ENCODE results near the gene ZNF440. TPM values are rescaled to one million over a fixed set of nuclear protein-coding genes. Genes with fewer than 3 reads are reported as not detected.
A peak's percentile ranks its signal among the peaks of the same experiment; 100 is the strongest.
"Not testable (repeated sequence)": the region's sequence is repeated elsewhere in the genome, so short reads cannot be mapped to it uniquely, and the experiment has no call there.

ZNF440 gene
- 3.4 TPM for polyA plus RNA-seq (2012; ENCODE audit: insufficient read depth, insufficient read length)

GRCh38 chr19:11814029-11814699 is at the start of gene ZNF440:
ZNF440 (plus strand) TSS chr19:11814273; CDS start chr19:11814448, 175 bp downstream.
- peak within 1 kb of the TSS; percentile 95 for H3K4me3 ChIP-seq (ENCODE audit: low read length)
- DNase-seq (ENCODE audit: low read depth, low spot score): peak; percentile 78

- DNase-seq (ENCODE audit: low read depth, low spot score): no peak
- no peak within 1 kb of the TSS for H3K4me3 ChIP-seq (ENCODE audit: low read length)
Observed at GRCh38 chr19:11766597-11767591, 47.2 kb upstream of the ZNF440 start, which contains the start of gene ZNF441. ZNF441 (plus strand) TSS chr19:11767000; CDS start chr19:11767194, 194 bp downstream.

GRCh38 chr19:11767633-11768133 is 46.4 kb upstream of the ZNF440 start:
- no peak for DNase-seq (ENCODE audit: low read depth, low spot score)

GRCh38 chr19:11769995-11770394 is 44.1 kb upstream of the ZNF440 start:
- no peak for DNase-seq (ENCODE audit: low read depth, low spot score)
- no peak overlapping the region for H3K4me3 ChIP-seq (ENCODE audit: low read length)

More at GRCh38 chr19:11767633-11768133, 46.4 kb upstream of the ZNF440 start:
- no peak overlapping the region for H3K4me3 ChIP-seq (ENCODE audit: low read length)

- not testable (repeated sequence) for H3K4me3 ChIP-seq (ENCODE audit: low read length); DNase-seq (ENCODE audit: low read depth, low spot score)
Observed at GRCh38 chr19:11771520-11771919, 42.6 kb upstream of the ZNF440 start.

GRCh38 chr19:11776669-11777068 is 37.4 kb upstream of the ZNF440 start:
- H3K4me3 ChIP-seq (ENCODE audit: low read length); DNase-seq (ENCODE audit: low read depth, low spot score): not testable (repeated sequence)

GRCh38 chr19:11780431-11781020 is 33.5 kb upstream of the ZNF440 start:
- no peak for DNase-seq (ENCODE audit: low read depth, low spot score)
- H3K4me3 ChIP-seq (ENCODE audit: low read length): no peak overlapping the region

- no peak for DNase-seq (ENCODE audit: low read depth, low spot score)
Observed at GRCh38 chr19:11781295-11782057, 32.6 kb upstream of the ZNF440 start.

GRCh38 chr19:11783767-11784166 is 30.3 kb upstream of the ZNF440 start:
- no peak overlapping the region for H3K4me3 ChIP-seq (ENCODE audit: low read length)
- no peak for DNase-seq (ENCODE audit: low read depth, low spot score)

More at GRCh38 chr19:11781295-11782057, 32.6 kb upstream of the ZNF440 start:
- H3K4me3 ChIP-seq (ENCODE audit: low read length): no peak overlapping the region

- DNase-seq (ENCODE audit: low read depth, low spot score): no peak
- no peak overlapping the region for H3K4me3 ChIP-seq (ENCODE audit: low read length)
Observed at GRCh38 chr19:11784356-11784755, 29.7 kb upstream of the ZNF440 start.

- no peak overlapping the region for H3K4me3 ChIP-seq (ENCODE audit: low read length)
Observed at GRCh38 chr19:11787536-11787935, 26.5 kb upstream of the ZNF440 start.

GRCh38 chr19:11792942-11793341 is 21.1 kb upstream of the ZNF440 start:
- H3K4me3 ChIP-seq (ENCODE audit: low read length): no peak overlapping the region
- DNase-seq (ENCODE audit: low read depth, low spot score): no peak

More at GRCh38 chr19:11787536-11787935, 26.5 kb upstream of the ZNF440 start:
- DNase-seq (ENCODE audit: low read depth, low spot score): no peak

- H3K4me3 ChIP-seq (ENCODE audit: low read length): peak overlapping the region; percentile 88
- DNase-seq (ENCODE audit: low read depth, low spot score): peak; percentile 84
Observed at GRCh38 chr19:11797491-11797890, 16.6 kb upstream of the ZNF440 start.

GRCh38 chr19:11798391-11799330 is 15.4 kb upstream of the ZNF440 start, which contains the start of gene ZNF491:
ZNF491 (plus strand) TSS chr19:11798523; CDS start chr19:11805954, 7,431 bp downstream.
- DNase-seq (ENCODE audit: low read depth, low spot score): peak; percentile 91
- H3K4me3 ChIP-seq (ENCODE audit: low read length): peak within 1 kb of the TSS; percentile 88

GRCh38 chr19:11806354-11807098 is 7.5 kb upstream of the ZNF440 start:
- no peak overlapping the region for H3K4me3 ChIP-seq (ENCODE audit: low read length)
- no peak for DNase-seq (ENCODE audit: low read depth, low spot score)

GRCh38 chr19:11807099-11807380 is 7.0 kb upstream of the ZNF440 start:
- no peak overlapping the region for H3K4me3 ChIP-seq (ENCODE audit: low read length)

GRCh38 chr19:11813703-11814028 is 407 bp upstream of the ZNF440 start:
- H3K4me3 ChIP-seq (ENCODE audit: low read length): peak overlapping the region; percentile 95
- DNase-seq (ENCODE audit: low read depth, low spot score): no peak

More at GRCh38 chr19:11807099-11807380, 7.0 kb upstream of the ZNF440 start:
- no peak for DNase-seq (ENCODE audit: low read depth, low spot score)

All from Jurkat, Clone E6-1 (cell line).